ENCODE results near the gene FRMPD4.

FRMPD4 gene

GRCh38 chrX:12223650-12224049 is 85.4 kb downstream of the FRMPD4 start:
- DNase-seq, result no peak

- no peak for DNase-seq
These were observed 86.8 kb downstream of the FRMPD4 start for GRCh38 chrX:12225107-12225506.

GRCh38 chrX:12227412-12228041 is 89.3 kb downstream of the FRMPD4 start:
- DNase-seq, result no peak

- no peak for DNase-seq
These were observed 90.6 kb downstream of the FRMPD4 start for GRCh38 chrX:12228862-12229261.

- DNase-seq, result no peak
These were observed 91.7 kb downstream of the FRMPD4 start for GRCh38 chrX:12229986-12230385.

GRCh38 chrX:12234534-12235329 is 96.5 kb downstream of the FRMPD4 start:
- no peak for DNase-seq

- no peak for DNase-seq
These were observed 97.9 kb downstream of the FRMPD4 start for GRCh38 chrX:12236156-12236555.

- no peak for DNase-seq
These were observed 98.9 kb downstream of the FRMPD4 start for GRCh38 chrX:12237131-12237530.

- DNase-seq, result no peak
These were observed 99.5 kb downstream of the FRMPD4 start for GRCh38 chrX:12237771-12238170.

- DNase-seq, result no peak
These were observed 101.2 kb downstream of the FRMPD4 start for GRCh38 chrX:12239356-12240082.

GRCh38 chrX:12240491-12240890 is 102.2 kb downstream of the FRMPD4 start:
- no peak for DNase-seq

- no peak for DNase-seq
These were observed 102.8 kb downstream of the FRMPD4 start for GRCh38 chrX:12241026-12241425.

- no peak for DNase-seq
These were observed 107.7 kb downstream of the FRMPD4 start for GRCh38 chrX:12245650-12246645.

- no peak for DNase-seq
These were observed 111.7 kb downstream of the FRMPD4 start for GRCh38 chrX:12249997-12250396.

GRCh38 chrX:12263211-12263610 is 124.9 kb downstream of the FRMPD4 start:
- no peak for DNase-seq

GRCh38 chrX:12269484-12269883 is 131.2 kb downstream of the FRMPD4 start:
- DNase-seq, result no peak

- DNase-seq, result no peak
These were observed 139.9 kb downstream of the FRMPD4 start for GRCh38 chrX:12278151-12278550.

GRCh38 chrX:12282991-12283390 is 144.7 kb downstream of the FRMPD4 start:
- no peak for DNase-seq

- no peak for DNase-seq
These were observed 154.9 kb downstream of the FRMPD4 start for GRCh38 chrX:12292996-12293765.

- DNase-seq, result no peak
These were observed 159.1 kb downstream of the FRMPD4 start for GRCh38 chrX:12297353-12297752.

GRCh38 chrX:12301288-12301687 is 163.0 kb downstream of the FRMPD4 start:
- no peak for DNase-seq

GRCh38 chrX:12304261-12304660 is 166.0 kb downstream of the FRMPD4 start:
- no peak for DNase-seq

Measured in activated T-cell treated with anti-CD3 and anti-CD28 coated beads for 4 hours (primary cell).